ENCODE measurements around the gene TMEM170B.
A peak's percentile ranks its signal among the peaks of the same experiment; 100 is the strongest.

The TMEM170B gene

DNA sequence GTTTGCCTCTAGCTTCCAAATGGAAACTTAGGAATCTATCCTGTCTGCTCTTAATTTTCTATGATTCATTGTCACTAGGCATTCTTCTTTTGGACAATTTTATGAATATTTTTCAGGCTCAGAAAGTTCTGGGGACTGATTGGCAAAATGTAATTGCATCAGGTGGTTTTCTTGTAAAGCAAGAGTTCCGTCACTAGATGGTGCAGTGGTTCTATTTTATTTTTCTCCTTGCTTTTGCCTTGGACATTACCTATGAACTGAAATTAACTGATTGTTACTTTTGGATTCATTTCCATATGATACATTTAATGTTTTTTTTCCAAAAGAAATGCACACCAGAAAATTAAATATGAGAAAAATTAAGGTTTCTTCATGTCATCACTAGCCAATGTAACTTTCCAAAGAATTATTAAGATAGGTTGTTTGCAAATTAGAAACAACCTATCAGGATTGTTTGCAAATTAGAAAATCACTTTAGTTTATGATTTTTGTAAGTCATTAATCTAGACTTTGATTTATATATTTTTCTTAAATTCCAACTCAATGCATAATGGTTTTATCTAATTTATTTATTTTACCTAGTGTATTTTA lies 48.0 kb downstream of the TMEM170B start:
- peak; percentile 67 for DNase-seq (ENCODE audit: low read depth)
- no peak overlapping the region for H3K4me3 ChIP-seq (ENCODE audit: low read length)
- TF ChIP-seq, protein P1, sequence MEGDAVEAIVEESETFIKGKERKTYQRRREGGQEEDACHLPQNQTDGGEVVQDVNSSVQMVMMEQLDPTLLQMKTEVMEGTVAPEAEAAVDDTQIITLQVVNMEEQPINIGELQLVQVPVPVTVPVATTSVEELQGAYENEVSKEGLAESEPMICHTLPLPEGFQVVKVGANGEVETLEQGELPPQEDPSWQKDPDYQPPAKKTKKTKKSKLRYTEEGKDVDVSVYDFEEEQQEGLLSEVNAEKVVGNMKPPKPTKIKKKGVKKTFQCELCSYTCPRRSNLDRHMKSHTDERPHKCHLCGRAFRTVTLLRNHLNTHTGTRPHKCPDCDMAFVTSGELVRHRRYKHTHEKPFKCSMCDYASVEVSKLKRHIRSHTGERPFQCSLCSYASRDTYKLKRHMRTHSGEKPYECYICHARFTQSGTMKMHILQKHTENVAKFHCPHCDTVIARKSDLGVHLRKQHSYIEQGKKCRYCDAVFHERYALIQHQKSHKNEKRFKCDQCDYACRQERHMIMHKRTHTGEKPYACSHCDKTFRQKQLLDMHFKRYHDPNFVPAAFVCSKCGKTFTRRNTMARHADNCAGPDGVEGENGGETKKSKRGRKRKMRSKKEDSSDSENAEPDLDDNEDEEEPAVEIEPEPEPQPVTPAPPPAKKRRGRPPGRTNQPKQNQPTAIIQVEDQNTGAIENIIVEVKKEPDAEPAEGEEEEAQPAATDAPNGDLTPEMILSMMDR (IDR thresholded peaks at IDR 0.05; ENCODE audit: insufficient read depth, low read depth, low read length, missing control alignments): peak; percentile 60

- H3K4me3 ChIP-seq (ENCODE audit: low read length): no peak overlapping the region
- TF ChIP-seq, protein P1 (IDR thresholded peaks at IDR 0.05; ENCODE audit: insufficient read depth, low read depth, low read length, missing control alignments): no peak
- no peak for DNase-seq (ENCODE audit: low read depth)
Observed at GRCh38 chr6:11586117-11586516, 48.6 kb downstream of the TMEM170B start.

DNA sequence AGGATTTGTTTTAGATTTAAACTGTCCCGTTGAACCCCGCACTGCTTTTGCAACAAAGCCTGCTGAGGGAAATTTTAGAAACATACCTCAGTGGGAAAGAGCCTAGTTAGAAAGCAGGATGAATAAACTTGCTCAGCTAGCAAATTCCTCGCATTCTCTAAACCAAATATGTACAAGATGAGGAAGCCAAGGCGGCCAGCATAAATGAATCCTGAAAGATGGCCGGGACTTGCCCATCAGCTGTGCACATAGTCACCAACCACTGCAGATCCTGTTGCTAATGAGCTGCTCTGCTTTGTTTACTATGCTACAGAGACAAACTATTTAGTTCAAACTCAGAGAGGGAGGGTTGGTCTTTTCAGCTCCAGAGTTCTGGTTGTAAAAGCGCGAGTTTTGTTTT lies 49.0 kb downstream of the TMEM170B start:
- TF ChIP-seq, protein P1 (IDR thresholded peaks at IDR 0.05; ENCODE audit: insufficient read depth, low read depth, low read length, missing control alignments): no peak
- DNase-seq (ENCODE audit: low read depth): peak; percentile 72
- no peak overlapping the region for H3K4me3 ChIP-seq (ENCODE audit: low read length)

GRCh38 chr6:11589261-11589660 lies 51.7 kb downstream of the TMEM170B start:
- no peak for DNase-seq (ENCODE audit: low read depth)
- TF ChIP-seq, protein P1 (IDR thresholded peaks at IDR 0.05; ENCODE audit: insufficient read depth, low read depth, low read length, missing control alignments): no peak
- no peak overlapping the region for H3K4me3 ChIP-seq (ENCODE audit: low read length)

GRCh38 chr6:11592294-11592906 lies 54.9 kb downstream of the TMEM170B start:
- TF ChIP-seq, protein P1 (IDR thresholded peaks at IDR 0.05; ENCODE audit: insufficient read depth, low read depth, low read length, missing control alignments): no peak
- no peak overlapping the region for H3K4me3 ChIP-seq (ENCODE audit: low read length)
- no peak for DNase-seq (ENCODE audit: low read depth)

DNA sequence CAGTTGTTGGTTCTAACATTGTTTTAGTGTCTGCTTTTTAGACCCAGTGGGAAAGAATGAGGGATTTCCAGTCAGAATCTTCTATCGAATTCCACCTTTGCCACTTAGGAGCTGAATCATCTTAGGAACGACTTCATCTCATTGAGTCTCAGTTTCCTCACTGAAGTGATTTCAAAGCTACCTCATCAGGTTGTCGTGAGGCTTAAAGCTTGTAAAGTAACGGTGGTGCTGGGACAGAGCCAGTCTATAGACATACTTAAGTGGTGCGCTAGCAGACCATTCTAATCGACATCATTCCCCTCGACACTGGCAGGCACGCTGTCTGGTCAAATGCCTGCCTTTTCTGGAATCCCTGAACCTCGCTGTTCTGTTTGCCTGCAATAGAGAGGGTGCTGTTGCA lies 55.5 kb downstream of the TMEM170B start:
- H3K4me3 ChIP-seq (ENCODE audit: low read length): no peak overlapping the region
- TF ChIP-seq, protein P1 (IDR thresholded peaks at IDR 0.05; ENCODE audit: insufficient read depth, low read depth, low read length, missing control alignments): no peak
- no peak for DNase-seq (ENCODE audit: low read depth)

DNA sequence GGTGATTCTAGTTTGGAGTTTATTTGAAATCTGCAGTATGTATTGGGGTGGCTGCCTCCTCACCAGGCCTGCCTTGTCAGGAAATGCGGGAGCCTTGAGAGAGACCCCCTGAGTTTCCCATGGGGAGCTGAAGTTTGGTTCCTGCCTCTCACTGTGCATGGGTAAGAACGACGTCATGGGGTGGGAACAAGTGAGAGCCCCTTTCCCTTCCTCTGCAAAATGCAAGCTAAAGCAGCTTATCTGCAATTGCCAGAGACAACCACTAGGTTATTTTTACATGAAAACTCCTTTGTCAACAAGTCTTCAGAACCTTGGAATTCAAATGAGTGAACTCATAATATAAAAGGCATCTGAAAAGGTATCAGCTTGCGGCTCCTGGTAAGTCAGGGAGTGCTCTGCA lies 58.4 kb downstream of the TMEM170B start:
- DNase-seq (ENCODE audit: low read depth): no peak
- no peak overlapping the region for H3K4me3 ChIP-seq (ENCODE audit: low read length)
- TF ChIP-seq, protein P1 (IDR thresholded peaks at IDR 0.05; ENCODE audit: insufficient read depth, low read depth, low read length, missing control alignments): peak; percentile 11
